Measurements from ENCODE around the gene MB21D2.

The MB21D2 gene

GRCh38 chr3:192818126-192818525, 99.5 kb downstream of the MB21D2 start:
- 88% methylated on average over 1 of the region's 1 CpG for WGBS
- H3K9me3 ChIP-seq (ENCODE audit: insufficient read depth, low read depth, low read length) = no peaks in the 10 kb centered on the region
- H3K27me3 ChIP-seq (ENCODE audit: insufficient read depth, low read length) = no peaks in the 10 kb centered on the region
- no peak overlapping the region for H3K4me3 ChIP-seq (ENCODE audit: low read length)
- no peak overlapping the region for H3K27ac ChIP-seq (ENCODE audit: low read depth, low read length)
- H3K9ac ChIP-seq (ENCODE audit: low read depth, low read length) = no peak overlapping the region
- H3K4me1 ChIP-seq (ENCODE audit: insufficient read depth, low read length) = peaks cover 38% of the 10 kb centered on the region
- H3K36me3 ChIP-seq (ENCODE audit: insufficient read depth, low read length) = no peaks in the 10 kb centered on the region

- Histone ChIP-seq H3K9me3 (ENCODE audit: insufficient read depth, low read depth, low read length) (no peaks in the 10 kb centered on the region), H3K4me1 (ENCODE audit: insufficient read depth, low read length) (peaks cover 36% of the 10 kb centered on the region), H3K27me3 (ENCODE audit: insufficient read depth, low read length) (no peaks in the 10 kb centered on the region), H3K9ac (ENCODE audit: low read depth, low read length) (no peak overlapping the region), H3K36me3 (ENCODE audit: insufficient read depth, low read length) (no peaks in the 10 kb centered on the region), H3K4me3 (ENCODE audit: low read length) (no peak overlapping the region), H3K27ac (ENCODE audit: low read depth, low read length) (no peak overlapping the region)
- WGBS = 79% methylated on average over 4 of the region's 4 CpGs
Observed at GRCh38 chr3:192817506-192817905, 100.2 kb downstream of the MB21D2 start.

GRCh38 chr3:192817053-192817452, 100.6 kb downstream of the MB21D2 start:
- Histone ChIP-seq H3K27me3 (ENCODE audit: insufficient read depth, low read length) (no peaks in the 10 kb centered on the region), H3K9me3 (ENCODE audit: insufficient read depth, low read depth, low read length) (no peaks in the 10 kb centered on the region), H3K9ac (ENCODE audit: low read depth, low read length) (no peak overlapping the region), H3K4me1 (ENCODE audit: insufficient read depth, low read length) (peaks cover 32% of the 10 kb centered on the region), H3K27ac (ENCODE audit: low read depth, low read length) (no peak overlapping the region), H3K36me3 (ENCODE audit: insufficient read depth, low read length) (no peaks in the 10 kb centered on the region), H3K4me3 (ENCODE audit: low read length) (no peak overlapping the region)
- 30% methylated on average over 1 of the region's 1 CpG for WGBS

GRCh38 chr3:192816351-192816750, 101.3 kb downstream of the MB21D2 start:
- Histone ChIP-seq H3K4me3 (ENCODE audit: low read length) (no peak overlapping the region), H3K4me1 (ENCODE audit: insufficient read depth, low read length) (peaks cover 32% of the 10 kb centered on the region), H3K27ac (ENCODE audit: low read depth, low read length) (no peak overlapping the region), H3K36me3 (ENCODE audit: insufficient read depth, low read length) (no peaks in the 10 kb centered on the region), H3K9me3 (ENCODE audit: insufficient read depth, low read depth, low read length) (no peaks in the 10 kb centered on the region), H3K9ac (ENCODE audit: low read depth, low read length) (no peak overlapping the region), H3K27me3 (ENCODE audit: insufficient read depth, low read length) (no peaks in the 10 kb centered on the region)
- WGBS = 50% methylated on average over 4 of the region's 4 CpGs

GRCh38 chr3:192812743-192813383, 104.8 kb downstream of the MB21D2 start:
- H3K4me1 ChIP-seq (ENCODE audit: insufficient read depth, low read length) = peaks cover 12% of the 10 kb centered on the region
- H3K27me3 ChIP-seq (ENCODE audit: insufficient read depth, low read length) = no peaks in the 10 kb centered on the region
- H3K9me3 ChIP-seq (ENCODE audit: insufficient read depth, low read depth, low read length) = no peaks in the 10 kb centered on the region
- H3K36me3 ChIP-seq (ENCODE audit: insufficient read depth, low read length) = no peaks in the 10 kb centered on the region
- no peak overlapping the region for H3K27ac ChIP-seq (ENCODE audit: low read depth, low read length)
- no peak overlapping the region for H3K9ac ChIP-seq (ENCODE audit: low read depth, low read length)
- no peak overlapping the region for H3K4me3 ChIP-seq (ENCODE audit: low read length)
- WGBS = 67% methylated on average over 3 of the region's 4 CpGs

GRCh38 chr3:192805711-192806110, 111.9 kb downstream of the MB21D2 start:
- no peak overlapping the region for H3K4me3 ChIP-seq (ENCODE audit: low read length)
- no peaks in the 10 kb centered on the region for H3K9me3 ChIP-seq (ENCODE audit: insufficient read depth, low read depth, low read length)
- H3K27ac ChIP-seq (ENCODE audit: low read depth, low read length) = no peak overlapping the region
- no peaks in the 10 kb centered on the region for H3K36me3 ChIP-seq (ENCODE audit: insufficient read depth, low read length)
- H3K9ac ChIP-seq (ENCODE audit: low read depth, low read length) = no peak overlapping the region
- no peaks in the 10 kb centered on the region for H3K27me3 ChIP-seq (ENCODE audit: insufficient read depth, low read length)
- WGBS = 96% methylated on average over 5 of the region's 6 CpGs
- no peaks in the 10 kb centered on the region; the same call in 1 of the 2 replicates for H3K4me1 ChIP-seq (ENCODE audit: insufficient read depth, low read length)

- no peaks in the 10 kb centered on the region for H3K9me3 ChIP-seq (ENCODE audit: insufficient read depth, low read depth, low read length)
- no peak overlapping the region for H3K4me3 ChIP-seq (ENCODE audit: low read length)
- H3K27me3 ChIP-seq (ENCODE audit: insufficient read depth, low read length) = no peaks in the 10 kb centered on the region
- no peaks in the 10 kb centered on the region for H3K36me3 ChIP-seq (ENCODE audit: insufficient read depth, low read length)
- no peak overlapping the region for H3K9ac ChIP-seq (ENCODE audit: low read depth, low read length)
- 100% methylated on average over 1 of the region's 2 CpGs for WGBS
- H3K27ac ChIP-seq (ENCODE audit: low read depth, low read length) = no peak overlapping the region
- H3K4me1 ChIP-seq (ENCODE audit: insufficient read depth, low read length) = no peaks in the 10 kb centered on the region; the same call in 1 of the 2 replicates
Observed at GRCh38 chr3:192804502-192804901, 113.2 kb downstream of the MB21D2 start.

- H3K9me3 ChIP-seq (ENCODE audit: insufficient read depth, low read depth, low read length) = no peaks in the 10 kb centered on the region
- H3K4me1 ChIP-seq (ENCODE audit: insufficient read depth, low read length) = no peaks in the 10 kb centered on the region; the same call in 1 of the 2 replicates
- 82% methylated on average over 7 of the region's 7 CpGs for WGBS
- H3K27me3 ChIP-seq (ENCODE audit: insufficient read depth, low read length) = no peaks in the 10 kb centered on the region
- H3K4me3 ChIP-seq (ENCODE audit: low read length) = no peak overlapping the region
- 0 out of 2 replicates have a peak overlapping the region, but pooled peaks have one; percentile 13 for H3K27ac ChIP-seq (ENCODE audit: low read depth, low read length)
- H3K36me3 ChIP-seq (ENCODE audit: insufficient read depth, low read length) = peaks cover 11% of the 10 kb centered on the region
- H3K9ac ChIP-seq (ENCODE audit: low read depth, low read length) = no peak overlapping the region
Observed at GRCh38 chr3:192802957-192803899, 114.4 kb downstream of the MB21D2 start.

- Histone ChIP-seq H3K9ac (ENCODE audit: low read depth, low read length) (no peak overlapping the region), H3K36me3 (ENCODE audit: insufficient read depth, low read length) (peaks cover 11% of the 10 kb centered on the region), H3K27ac (ENCODE audit: low read depth, low read length) (no peak overlapping the region), H3K4me1 (ENCODE audit: insufficient read depth, low read length) (no peaks in the 10 kb centered on the region; the same call in 1 of the 2 replicates), H3K4me3 (ENCODE audit: low read length) (no peak overlapping the region), H3K9me3 (ENCODE audit: insufficient read depth, low read depth, low read length) (no peaks in the 10 kb centered on the region), H3K27me3 (ENCODE audit: insufficient read depth, low read length) (no peaks in the 10 kb centered on the region)
- 98% methylated on average over 5 of the region's 5 CpGs for WGBS
Observed at GRCh38 chr3:192801985-192802384, 115.7 kb downstream of the MB21D2 start.

GRCh38 chr3:192799721-192800120, 117.9 kb downstream of the MB21D2 start:
- no peaks in the 10 kb centered on the region for H3K27me3 ChIP-seq (ENCODE audit: insufficient read depth, low read length)
- no peak overlapping the region for H3K4me3 ChIP-seq (ENCODE audit: low read length)
- H3K36me3 ChIP-seq (ENCODE audit: insufficient read depth, low read length) = peaks cover 11% of the 10 kb centered on the region
- 95% methylated on average over 2 of the region's 2 CpGs for WGBS
- H3K27ac ChIP-seq (ENCODE audit: low read depth, low read length) = no peak overlapping the region
- H3K9me3 ChIP-seq (ENCODE audit: insufficient read depth, low read depth, low read length) = no peaks in the 10 kb centered on the region
- H3K9ac ChIP-seq (ENCODE audit: low read depth, low read length) = no peak overlapping the region
- H3K4me1 ChIP-seq (ENCODE audit: insufficient read depth, low read length) = no peaks in the 10 kb centered on the region; the same call in 1 of the 2 replicates

- 93% methylated on average over 6 of the region's 6 CpGs for WGBS
- H3K36me3 ChIP-seq (ENCODE audit: insufficient read depth, low read length) = peaks cover 11% of the 10 kb centered on the region
Observed at GRCh38 chr3:192795021-192795420, 122.6 kb downstream of the MB21D2 start.

More at GRCh38 chr3:192795021-192795420, 122.6 kb downstream of the MB21D2 start:
- Histone ChIP-seq H3K27me3 (ENCODE audit: insufficient read depth, low read length) (no peaks in the 10 kb centered on the region), H3K27ac (ENCODE audit: low read depth, low read length) (no peak overlapping the region), H3K9ac (ENCODE audit: low read depth, low read length) (no peak overlapping the region), H3K4me3 (ENCODE audit: low read length) (no peak overlapping the region), H3K4me1 (ENCODE audit: insufficient read depth, low read length) (no peaks in the 10 kb centered on the region), H3K9me3 (ENCODE audit: insufficient read depth, low read depth, low read length) (no peaks in the 10 kb centered on the region)

Data from HUES64 (cell line).